ENCODE measurements around the gene EXOC3L4.
"Not testable (repeated sequence)": the region's sequence is repeated elsewhere in the genome, so short reads cannot be mapped to it uniquely, and the experiment has no call there.

EXOC3L4 gene

GRCh38 chr14:103149351-103150237 is 55.1 kb downstream of the EXOC3L4 start:
- TF ChIP-seq CTCF (IDR thresholded peaks at IDR 0.05; ENCODE audit: poor library complexity, severe bottlenecking), result no peak
- no peak for DNase-seq (ENCODE audit: low spot score)
- Histone ChIP-seq H3K27me3 (ENCODE audit: insufficient read depth, poor library complexity, severe bottlenecking) (no peaks in the 10 kb centered on the region), H3K4me1 (ENCODE audit: insufficient read depth, poor library complexity, severe bottlenecking) (peaks cover 3% of the 10 kb centered on the region), H3K9me3 (ENCODE audit: severe bottlenecking) (no peaks in the 10 kb centered on the region), H3K36me3 (ENCODE audit: low read depth) (no peaks in the 10 kb centered on the region), H3K4me3 (ENCODE audit: severe bottlenecking) (no peak overlapping the region), H3K27ac (ENCODE audit: poor library complexity, severe bottlenecking) (no peak overlapping the region)
- ATAC-seq (ENCODE audit: low read depth), result no peak

GRCh38 chr14:103151270-103151945 is 56.9 kb downstream of the EXOC3L4 start:
- peaks cover 8% of the 10 kb centered on the region for H3K4me1 ChIP-seq (ENCODE audit: insufficient read depth, poor library complexity, severe bottlenecking)
- no peak overlapping the region for H3K4me3 ChIP-seq (ENCODE audit: severe bottlenecking)
- H3K36me3 ChIP-seq (ENCODE audit: low read depth), result no peaks in the 10 kb centered on the region
- ATAC-seq (ENCODE audit: low read depth) (no peak), DNase-seq (ENCODE audit: low spot score) (no peak)
- no peak overlapping the region for H3K27ac ChIP-seq (ENCODE audit: poor library complexity, severe bottlenecking)
- H3K27me3 ChIP-seq (ENCODE audit: insufficient read depth, poor library complexity, severe bottlenecking), result no peaks in the 10 kb centered on the region
- TF ChIP-seq CTCF (IDR thresholded peaks at IDR 0.05; ENCODE audit: poor library complexity, severe bottlenecking), result no peak
- H3K9me3 ChIP-seq (ENCODE audit: severe bottlenecking), result no peaks in the 10 kb centered on the region

GRCh38 chr14:103155010-103155409 is 60.5 kb downstream of the EXOC3L4 start:
- no peak overlapping the region for H3K4me3 ChIP-seq (ENCODE audit: severe bottlenecking)
- ATAC-seq (ENCODE audit: low read depth), result peak; percentile 99
- H3K9me3 ChIP-seq (ENCODE audit: severe bottlenecking), result no peaks in the 10 kb centered on the region

GRCh38 chr14:103155416-103155815 is 60.9 kb downstream of the EXOC3L4 start:
- not testable (repeated sequence) for H3K27ac ChIP-seq (ENCODE audit: poor library complexity, severe bottlenecking)

More at GRCh38 chr14:103155010-103155409, 60.5 kb downstream of the EXOC3L4 start:
- DNase-seq (ENCODE audit: low spot score), result no peak
- H3K27me3 ChIP-seq (ENCODE audit: insufficient read depth, poor library complexity, severe bottlenecking), result no peaks in the 10 kb centered on the region
- TF ChIP-seq CTCF (IDR thresholded peaks at IDR 0.05; ENCODE audit: poor library complexity, severe bottlenecking), result no peak
- H3K4me1 ChIP-seq (ENCODE audit: insufficient read depth, poor library complexity, severe bottlenecking), result peaks cover 8% of the 10 kb centered on the region
- H3K36me3 ChIP-seq (ENCODE audit: low read depth), result no peaks in the 10 kb centered on the region
- H3K27ac ChIP-seq (ENCODE audit: poor library complexity, severe bottlenecking), result no peak overlapping the region

GRCh38 chr14:103155826-103156394 is 61.4 kb downstream of the EXOC3L4 start:
- Histone ChIP-seq H3K36me3 (ENCODE audit: low read depth) (no peaks in the 10 kb centered on the region), H3K27me3 (ENCODE audit: insufficient read depth, poor library complexity, severe bottlenecking) (no peaks in the 10 kb centered on the region), H3K4me3 (ENCODE audit: severe bottlenecking) (no peak overlapping the region), H3K9me3 (ENCODE audit: severe bottlenecking) (no peaks in the 10 kb centered on the region), H3K4me1 (ENCODE audit: insufficient read depth, poor library complexity, severe bottlenecking) (peaks cover 8% of the 10 kb centered on the region), H3K27ac (ENCODE audit: poor library complexity, severe bottlenecking) (no peak overlapping the region)
- ATAC-seq (ENCODE audit: low read depth) (no peak), DNase-seq (ENCODE audit: low spot score) (no peak)
- TF ChIP-seq CTCF (IDR thresholded peaks at IDR 0.05; ENCODE audit: poor library complexity, severe bottlenecking), result no peak

More at GRCh38 chr14:103155416-103155815, 60.9 kb downstream of the EXOC3L4 start:
- not testable (repeated sequence) for ATAC-seq (ENCODE audit: low read depth); DNase-seq (ENCODE audit: low spot score); H3K9me3 ChIP-seq (ENCODE audit: severe bottlenecking); H3K36me3 ChIP-seq (ENCODE audit: low read depth); H3K4me3 ChIP-seq (ENCODE audit: severe bottlenecking); H3K27me3 ChIP-seq (ENCODE audit: insufficient read depth, poor library complexity, severe bottlenecking); H3K4me1 ChIP-seq (ENCODE audit: insufficient read depth, poor library complexity, severe bottlenecking)
